Measurements from ENCODE around the gene SAFB. TPM values are rescaled to one million over a fixed set of nuclear protein-coding genes. Genes with fewer than 3 reads are reported as not detected.

SAFB gene
- total and polyA plus RNA-seq, 2 of the 13 experiments (the other 11 are each of a cell fraction or from before 2014, with no cell fraction given): 21.0 to 28.4 TPM

DNA sequence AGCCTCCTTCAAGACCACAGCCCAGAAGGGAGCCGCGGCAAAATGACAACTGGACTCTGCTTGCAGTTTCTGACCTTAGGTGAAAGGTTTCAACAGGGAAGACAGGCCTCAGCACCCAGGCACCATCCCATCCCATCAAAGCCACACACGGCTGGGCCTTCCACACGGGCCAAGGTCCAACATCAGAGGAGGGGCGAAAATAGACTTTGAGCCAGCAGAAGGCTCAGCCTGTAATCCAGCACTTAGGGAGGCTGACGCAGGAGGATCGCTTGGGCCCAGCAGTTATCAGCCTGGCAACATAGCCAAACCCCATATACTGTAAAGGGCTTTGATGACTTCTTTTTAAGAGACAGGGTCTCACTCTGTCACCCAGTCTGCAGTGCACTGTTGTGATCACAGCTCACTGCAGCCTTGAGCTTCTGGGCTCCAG, 28.3 kb upstream of the SAFB start (continued):
- no peak for TF ChIP-seq BCL3 (CRISPR knock-in tag; IDR thresholded peaks at IDR 0.05)
- TF ChIP-seq, protein P1, sequence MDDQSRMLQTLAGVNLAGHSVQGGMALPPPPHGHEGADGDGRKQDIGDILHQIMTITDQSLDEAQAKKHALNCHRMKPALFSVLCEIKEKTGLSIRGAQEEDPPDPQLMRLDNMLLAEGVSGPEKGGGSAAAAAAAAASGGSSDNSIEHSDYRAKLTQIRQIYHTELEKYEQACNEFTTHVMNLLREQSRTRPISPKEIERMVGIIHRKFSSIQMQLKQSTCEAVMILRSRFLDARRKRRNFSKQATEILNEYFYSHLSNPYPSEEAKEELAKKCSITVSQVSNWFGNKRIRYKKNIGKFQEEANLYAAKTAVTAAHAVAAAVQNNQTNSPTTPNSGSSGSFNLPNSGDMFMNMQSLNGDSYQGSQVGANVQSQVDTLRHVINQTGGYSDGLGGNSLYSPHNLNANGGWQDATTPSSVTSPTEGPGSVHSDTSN (CRISPR knock-in tag; IDR thresholded peaks at IDR 0.05; ENCODE audit: borderline replicate concordance): no peak
- peak; percentile 52; the same call in 1 of the 2 replicates for TF ChIP-seq FOXP4 (CRISPR knock-in tag; IDR thresholded peaks at IDR 0.05)
- no peak for TF ChIP-seq DNMT3B (CRISPR knock-in tag; conservative IDR thresholded peaks at IDR 0.05)
- no peak for TF ChIP-seq ZNF761 (CRISPR knock-in tag; conservative IDR thresholded peaks at IDR 0.05)
- no peak for TF ChIP-seq E2F1 (CRISPR knock-in tag; IDR thresholded peaks at IDR 0.05)
- no peak; the same call in 1 of the 2 replicates for TF ChIP-seq MEIS1 (CRISPR knock-in tag; IDR thresholded peaks at IDR 0.05; ENCODE audit: borderline replicate concordance)
- peak; percentile 65 for TF ChIP-seq NR2C2 (CRISPR knock-in tag; IDR thresholded peaks at IDR 0.05; ENCODE audit: borderline replicate concordance)
- TF ChIP-seq ZNF660 (CRISPR knock-in tag; IDR thresholded peaks at IDR 0.05; ENCODE audit: borderline replicate concordance, low read depth): no peak
- peak; percentile 62; the same call in 1 of the 2 replicates for TF ChIP-seq MEIS2 (CRISPR knock-in tag; IDR thresholded peaks at IDR 0.05)
- no peak for TF ChIP-seq GPN1 (CRISPR knock-in tag; IDR thresholded peaks at IDR 0.05; ENCODE audit: borderline replicate concordance)
- TF ChIP-seq, protein P2, sequence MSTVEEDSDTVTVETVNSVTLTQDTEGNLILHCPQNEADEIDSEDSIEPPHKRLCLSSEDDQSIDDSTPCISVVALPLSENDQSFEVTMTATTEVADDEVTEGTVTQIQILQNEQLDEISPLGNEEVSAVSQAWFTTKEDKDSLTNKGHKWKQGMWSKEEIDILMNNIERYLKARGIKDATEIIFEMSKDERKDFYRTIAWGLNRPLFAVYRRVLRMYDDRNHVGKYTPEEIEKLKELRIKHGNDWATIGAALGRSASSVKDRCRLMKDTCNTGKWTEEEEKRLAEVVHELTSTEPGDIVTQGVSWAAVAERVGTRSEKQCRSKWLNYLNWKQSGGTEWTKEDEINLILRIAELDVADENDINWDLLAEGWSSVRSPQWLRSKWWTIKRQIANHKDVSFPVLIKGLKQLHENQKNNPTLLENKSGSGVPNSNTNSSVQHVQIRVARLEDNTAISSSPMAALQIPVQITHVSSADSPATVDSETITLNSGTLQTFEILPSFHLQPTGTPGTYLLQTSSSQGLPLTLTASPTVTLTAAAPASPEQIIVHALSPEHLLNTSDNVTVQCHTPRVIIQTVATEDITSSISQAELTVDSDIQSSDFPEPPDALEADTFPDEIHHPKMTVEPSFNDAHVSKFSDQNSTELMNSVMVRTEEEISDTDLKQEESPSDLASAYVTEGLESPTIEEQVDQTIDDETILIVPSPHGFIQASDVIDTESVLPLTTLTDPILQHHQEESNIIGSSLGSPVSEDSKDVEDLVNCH (CRISPR knock-in tag; IDR thresholded peaks at IDR 0.05): no peak
- no peak for TF ChIP-seq ZNF207 (IDR thresholded peaks at IDR 0.05; ENCODE audit: borderline replicate concordance)
- no peak for TF ChIP-seq ZNF879 (CRISPR knock-in tag; IDR thresholded peaks at IDR 0.05)
- no peak for TF ChIP-seq ZFP1 (CRISPR knock-in tag; IDR thresholded peaks at IDR 0.05)
- TF ChIP-seq, protein P3, sequence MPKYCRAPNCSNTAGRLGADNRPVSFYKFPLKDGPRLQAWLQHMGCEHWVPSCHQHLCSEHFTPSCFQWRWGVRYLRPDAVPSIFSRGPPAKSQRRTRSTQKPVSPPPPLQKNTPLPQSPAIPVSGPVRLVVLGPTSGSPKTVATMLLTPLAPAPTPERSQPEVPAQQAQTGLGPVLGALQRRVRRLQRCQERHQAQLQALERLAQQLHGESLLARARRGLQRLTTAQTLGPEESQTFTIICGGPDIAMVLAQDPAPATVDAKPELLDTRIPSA (CRISPR knock-in tag; IDR thresholded peaks at IDR 0.05; ENCODE audit: borderline replicate concordance): no peak
- TF ChIP-seq, protein P4, sequence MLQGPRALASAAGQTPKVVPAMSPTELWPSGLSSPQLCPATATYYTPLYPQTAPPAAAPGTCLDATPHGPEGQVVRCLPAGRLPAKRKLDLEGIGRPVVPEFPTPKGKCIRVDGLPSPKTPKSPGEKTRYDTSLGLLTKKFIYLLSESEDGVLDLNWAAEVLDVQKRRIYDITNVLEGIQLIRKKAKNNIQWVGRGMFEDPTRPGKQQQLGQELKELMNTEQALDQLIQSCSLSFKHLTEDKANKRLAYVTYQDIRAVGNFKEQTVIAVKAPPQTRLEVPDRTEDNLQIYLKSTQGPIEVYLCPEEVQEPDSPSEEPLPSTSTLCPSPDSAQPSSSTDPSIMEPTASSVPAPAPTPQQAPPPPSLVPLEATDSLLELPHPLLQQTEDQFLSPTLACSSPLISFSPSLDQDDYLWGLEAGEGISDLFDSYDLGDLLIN (CRISPR knock-in tag; IDR thresholded peaks at IDR 0.05; ENCODE audit: borderline replicate concordance): no peak
- no peak for TF ChIP-seq ZBTB34 (CRISPR knock-in tag; IDR thresholded peaks at IDR 0.05)
